GM12892 (cell line): ENCODE results near the gene SIVA1.

Experiments used
- DNase-seq: peaks from one replicate; pipeline ENCODE4 v3.0.0; 2011; ENCODE audit not compliant: insufficient read length
- FAIRE-seq: peaks from 2 replicates; lab custom pipeline; 2011; peaks lifted over from hg19 to GRCh38; lab: Jason Lieb, UNC
- POLR2A ChIP-seq: IDR thresholded peaks from 2 replicates; pipeline ENCODE4 v1.6.1; 2011; ENCODE audit warnings: low read depth, low read length, control low read depth
- POLR2AphosphoS5 ChIP-seq: IDR thresholded peaks from 2 replicates; pipeline ENCODE4 v1.6.1; 2011; ENCODE audit warnings: low read depth, low read length, control low read depth
- TAF1 ChIP-seq: IDR thresholded peaks from 2 replicates; pipeline ENCODE4 v1.6.1; 2011; ENCODE audit warnings: low read depth, mild to moderate bottlenecking, control low read depth, low read length, borderline replicate concordance

The SIVA1 gene

GRCh38 chr14:104794631-104794992, 41.7 kb downstream of the SIVA1 start:
- DNase-seq (no peak), FAIRE-seq (no peak)
- TF ChIP-seq TAF1, result no peak
- no peak; the same call in 1 of the 2 replicates for TF ChIP-seq POLR2A
- no peak for TF ChIP-seq POLR2AphosphoS5

- DNase-seq, result peak; percentile 72
- TF ChIP-seq POLR2AphosphoS5 (no peak), POLR2A (no peak), TAF1 (no peak)
- no peak for FAIRE-seq
Observed at GRCh38 chr14:104794993-104795780, 42.2 kb downstream of the SIVA1 start, which contains the start of gene AKT1. Gene AKT1 (minus strand): TSS chr14:104795748. CDS start chr14:104792643, 3,105 bp downstream.

GRCh38 chr14:104795781-104796686, 43.1 kb downstream of the SIVA1 start:
- TF ChIP-seq POLR2AphosphoS5, result no peak
- peak; percentile 70; the same call in 1 of the 2 replicates for TF ChIP-seq POLR2A
- FAIRE-seq, result peak; percentile 58
- peak; percentile 91 for DNase-seq

GRCh38 chr14:104796687-104797081, 43.7 kb downstream of the SIVA1 start:
- no peak for TF ChIP-seq POLR2A
- TF ChIP-seq TAF1, result no peak
- TF ChIP-seq POLR2AphosphoS5, result no peak
- FAIRE-seq (no peak), DNase-seq (no peak)

GRCh38 chr14:104797115-104798044, 44.4 kb downstream of the SIVA1 start:
- DNase-seq, result no peak
- no peak for TF ChIP-seq TAF1
- no peak for TF ChIP-seq POLR2A
- FAIRE-seq, result no peak

GRCh38 chr14:104798300-104799243, 45.6 kb downstream of the SIVA1 start:
- FAIRE-seq (no peak), DNase-seq (no peak)
- TF ChIP-seq TAF1 (no peak), POLR2AphosphoS5 (no peak), POLR2A (no peak)

GRCh38 chr14:104799244-104800014, 46.5 kb downstream of the SIVA1 start:
- FAIRE-seq (no peak), DNase-seq (no peak)
- TF ChIP-seq POLR2AphosphoS5 (no peak), TAF1 (no peak), POLR2A (no peak)

GRCh38 chr14:104800015-104800770, 47.2 kb downstream of the SIVA1 start:
- no peak for FAIRE-seq
- TF ChIP-seq POLR2AphosphoS5, result no peak
- no peak for TF ChIP-seq POLR2A
- no peak for TF ChIP-seq TAF1
- peak; percentile 86 for DNase-seq
